NK-92 treated with Interleukin-12 subunit alpha and Interleukin-12 subunit beta, amount 100 ng/mL, for 24 hours (cell line): ENCODE data around the gene IQCK.

Experiments used
- DNase-seq: peaks from one replicate; lab custom pipeline; 2025; lab: John Stamatoyannopoulos, UW

Gene IQCK

GRCh38 chr16:19804538-19805323 is 86.7 kb downstream of the IQCK start:
- no peak for DNase-seq

- no peak for DNase-seq
Measured at GRCh38 chr16:19805459-19806162, 87.5 kb downstream of the IQCK start.

- no peak for DNase-seq
Measured at GRCh38 chr16:19808061-19808641, 90.1 kb downstream of the IQCK start.

GRCh38 chr16:19809121-19809635 is 91.1 kb downstream of the IQCK start:
- DNase-seq, result no peak

GRCh38 chr16:19809693-19810092 is 91.6 kb downstream of the IQCK start:
- no peak for DNase-seq

GRCh38 chr16:19810817-19811731 is 93.0 kb downstream of the IQCK start:
- DNase-seq, result no peak

GRCh38 chr16:19812986-19813385 is 94.9 kb downstream of the IQCK start:
- no peak for DNase-seq

GRCh38 chr16:19815418-19815817 is 97.3 kb downstream of the IQCK start:
- DNase-seq, result no peak

- no peak for DNase-seq
Measured at GRCh38 chr16:19817122-19817521, 99.1 kb downstream of the IQCK start.

GRCh38 chr16:19817875-19818274 is 99.8 kb downstream of the IQCK start:
- DNase-seq, result no peak

- DNase-seq, result no peak
Measured at GRCh38 chr16:19822533-19822932, 104.5 kb downstream of the IQCK start.

- no peak for DNase-seq
Measured at GRCh38 chr16:19823322-19823721, 105.3 kb downstream of the IQCK start.

- no peak for DNase-seq
Measured at GRCh38 chr16:19824216-19824615, 106.1 kb downstream of the IQCK start.

- no peak for DNase-seq
Measured at GRCh38 chr16:19829844-19830692, 112.0 kb downstream of the IQCK start.

- no peak for DNase-seq
Measured at GRCh38 chr16:19830902-19831560, 113.0 kb downstream of the IQCK start.

GRCh38 chr16:19831678-19832077 is 113.6 kb downstream of the IQCK start:
- DNase-seq, result no peak

- DNase-seq, result no peak
Measured at GRCh38 chr16:19833176-19833575, 115.1 kb downstream of the IQCK start.

- no peak for DNase-seq
Measured at GRCh38 chr16:19833581-19833980, 115.5 kb downstream of the IQCK start.

GRCh38 chr16:19835196-19835595 is 117.1 kb downstream of the IQCK start:
- DNase-seq, result no peak

- DNase-seq, result no peak
Measured at GRCh38 chr16:19835968-19836421, 117.9 kb downstream of the IQCK start.
